Measurements from ENCODE around the gene OCRL. TPM values are rescaled to one million over a fixed set of nuclear protein-coding genes. Genes with fewer than 3 reads are reported as not detected.

OCRL gene
- total and polyA plus RNA-seq, 2 of the 13 experiments (the other 11 are each of a cell fraction or from before 2014, with no cell fraction given): 13.4 to 32.0 TPM

DNA sequence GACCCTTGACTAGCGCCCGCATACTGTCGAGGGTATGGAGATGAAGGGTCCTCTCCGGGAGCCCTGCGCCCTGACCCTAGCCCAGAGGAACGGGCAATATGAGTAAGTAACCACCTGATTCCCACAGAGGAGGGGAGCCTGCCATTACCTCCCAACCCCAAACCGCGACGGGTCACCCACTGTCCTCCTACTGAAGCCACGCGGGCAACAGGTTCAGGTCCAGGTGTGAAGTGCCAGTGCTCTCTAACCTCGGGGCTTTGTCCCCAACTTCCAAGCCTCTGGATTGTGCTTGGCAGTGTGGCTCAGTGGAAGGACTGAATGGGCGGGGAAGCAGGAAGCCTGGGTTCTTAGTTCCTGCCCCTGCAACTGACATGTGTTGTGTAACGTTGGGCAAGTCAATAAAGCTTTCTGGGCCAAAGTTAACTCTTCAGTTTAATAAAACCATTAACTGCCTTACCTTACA is 694 bp downstream of the OCRL start (continued):
- TF ChIP-seq ZNF770 (CRISPR knock-in tag; IDR thresholded peaks at IDR 0.05): no peak
- TF ChIP-seq ZNF431 (CRISPR knock-in tag; IDR thresholded peaks at IDR 0.05; ENCODE audit: borderline replicate concordance, low read depth): no peak
- TF ChIP-seq ATF7-NPFF (CRISPR knock-in tag; IDR thresholded peaks at IDR 0.05; ENCODE audit: low read depth): no peak
- no peak for TF ChIP-seq ZNF782 (CRISPR knock-in tag; IDR thresholded peaks at IDR 0.05; ENCODE audit: borderline replicate concordance)
- TF ChIP-seq EED (CRISPR knock-in tag; IDR thresholded peaks at IDR 0.05): no peak
- TF ChIP-seq KLF13 (CRISPR knock-in tag; IDR thresholded peaks at IDR 0.05): no peak
- TF ChIP-seq ZBTB21 (CRISPR knock-in tag; IDR thresholded peaks at IDR 0.05): no peak
- no peak for TF ChIP-seq ZSCAN30 (CRISPR knock-in tag; IDR thresholded peaks at IDR 0.05)
- 0 out of 2 replicates have a peak, but pooled peaks have one; percentile 28 for TF ChIP-seq HNF4A (CRISPR knock-in tag; IDR thresholded peaks at IDR 0.05)
- TF ChIP-seq ZNF20 (CRISPR knock-in tag; IDR thresholded peaks at IDR 0.05): no peak
- no peak for TF ChIP-seq ZFX (CRISPR knock-in tag; IDR thresholded peaks at IDR 0.05; ENCODE audit: low read depth)
- no peak for TF ChIP-seq FOSL1 (CRISPR knock-in tag; IDR thresholded peaks at IDR 0.05; ENCODE audit: borderline replicate concordance)
- TF ChIP-seq, protein P1, sequence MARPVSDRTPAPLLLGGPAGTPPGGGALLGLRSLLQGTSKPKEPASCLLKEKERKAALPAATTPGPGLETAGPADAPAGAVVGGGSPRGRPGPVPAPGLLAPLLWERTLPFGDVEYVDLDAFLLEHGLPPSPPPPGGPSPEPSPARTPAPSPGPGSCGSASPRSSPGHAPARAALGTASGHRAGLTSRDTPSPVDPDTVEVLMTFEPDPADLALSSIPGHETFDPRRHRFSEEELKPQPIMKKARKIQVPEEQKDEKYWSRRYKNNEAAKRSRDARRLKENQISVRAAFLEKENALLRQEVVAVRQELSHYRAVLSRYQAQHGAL (CRISPR knock-in tag; IDR thresholded peaks at IDR 0.05; ENCODE audit: not compliant biosample characterization): no peak
- TF ChIP-seq, protein P2, sequence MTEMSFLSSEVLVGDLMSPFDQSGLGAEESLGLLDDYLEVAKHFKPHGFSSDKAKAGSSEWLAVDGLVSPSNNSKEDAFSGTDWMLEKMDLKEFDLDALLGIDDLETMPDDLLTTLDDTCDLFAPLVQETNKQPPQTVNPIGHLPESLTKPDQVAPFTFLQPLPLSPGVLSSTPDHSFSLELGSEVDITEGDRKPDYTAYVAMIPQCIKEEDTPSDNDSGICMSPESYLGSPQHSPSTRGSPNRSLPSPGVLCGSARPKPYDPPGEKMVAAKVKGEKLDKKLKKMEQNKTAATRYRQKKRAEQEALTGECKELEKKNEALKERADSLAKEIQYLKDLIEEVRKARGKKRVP (CRISPR knock-in tag; IDR thresholded peaks at IDR 0.05): 0 out of 4 replicates have a peak, but pooled peaks of 1 of the 2 experiments have one; percentile 17
- peak; percentile 31; the same call in 1 of the 2 replicates for TF ChIP-seq RARA (CRISPR knock-in tag; IDR thresholded peaks at IDR 0.05)
- TF ChIP-seq, protein P3, sequence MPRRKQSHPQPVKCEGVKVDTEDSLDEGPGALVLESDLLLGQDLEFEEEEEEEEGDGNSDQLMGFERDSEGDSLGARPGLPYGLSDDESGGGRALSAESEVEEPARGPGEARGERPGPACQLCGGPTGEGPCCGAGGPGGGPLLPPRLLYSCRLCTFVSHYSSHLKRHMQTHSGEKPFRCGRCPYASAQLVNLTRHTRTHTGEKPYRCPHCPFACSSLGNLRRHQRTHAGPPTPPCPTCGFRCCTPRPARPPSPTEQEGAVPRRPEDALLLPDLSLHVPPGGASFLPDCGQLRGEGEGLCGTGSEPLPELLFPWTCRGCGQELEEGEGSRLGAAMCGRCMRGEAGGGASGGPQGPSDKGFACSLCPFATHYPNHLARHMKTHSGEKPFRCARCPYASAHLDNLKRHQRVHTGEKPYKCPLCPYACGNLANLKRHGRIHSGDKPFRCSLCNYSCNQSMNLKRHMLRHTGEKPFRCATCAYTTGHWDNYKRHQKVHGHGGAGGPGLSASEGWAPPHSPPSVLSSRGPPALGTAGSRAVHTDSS (CRISPR knock-in tag; conservative IDR thresholded peaks at IDR 0.05): no peak
- no peak for TF ChIP-seq ZFP1 (CRISPR knock-in tag; IDR thresholded peaks at IDR 0.05)
- TF ChIP-seq SAFB2 (CRISPR knock-in tag; IDR thresholded peaks at IDR 0.05; ENCODE audit: borderline replicate concordance, low read depth): no peak
- TF ChIP-seq, protein P4, sequence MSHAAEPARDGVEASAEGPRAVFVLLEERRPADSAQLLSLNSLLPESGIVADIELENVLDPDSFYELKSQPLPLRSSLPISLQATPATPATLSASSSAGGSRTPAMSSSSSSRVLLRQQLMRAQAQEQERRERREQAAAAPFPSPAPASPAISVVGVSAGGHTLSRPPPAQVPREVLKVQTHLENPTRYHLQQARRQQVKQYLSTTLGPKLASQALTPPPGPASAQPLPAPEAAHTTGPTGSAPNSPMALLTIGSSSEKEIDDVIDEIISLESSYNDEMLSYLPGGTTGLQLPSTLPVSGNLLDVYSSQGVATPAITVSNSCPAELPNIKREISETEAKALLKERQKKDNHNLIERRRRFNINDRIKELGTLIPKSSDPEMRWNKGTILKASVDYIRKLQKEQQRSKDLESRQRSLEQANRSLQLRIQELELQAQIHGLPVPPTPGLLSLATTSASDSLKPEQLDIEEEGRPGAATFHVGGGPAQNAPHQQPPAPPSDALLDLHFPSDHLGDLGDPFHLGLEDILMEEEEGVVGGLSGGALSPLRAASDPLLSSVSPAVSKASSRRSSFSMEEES (CRISPR knock-in tag; IDR thresholded peaks at IDR 0.05): no peak

Data from HepG2 (cell line).